RWPE2 (cell line): ENCODE data around the gene TSC22D4.

Experiments used
- ATAC-seq: fragments of 200-7000 bp; cut with Tn5 transposase; 3 replicates; pipeline ENCODE4 v1.9.1; 2021; ENCODE audit warnings: low read depth
- DNase-seq: peaks from one replicate; pipeline ENCODE4 v3.0.0-alpha.2; 2020; ENCODE audit warnings: low spot score
- H3K27ac ChIP-seq: fragments of 450-650 bp; 2 replicates; pipeline ENCODE4 v1.5.1; 2017; ENCODE audit warnings: mild to moderate bottlenecking; ENCODE audit not compliant: poor library complexity, severe bottlenecking
- H3K27me3 ChIP-seq: fragments of 250-450 bp; sonication (Bioruptor Pico); 2 replicates; pipeline ENCODE4 v1.5.1; 2021; ENCODE audit warnings: mild to moderate bottlenecking, moderate library complexity; ENCODE audit not compliant: insufficient read depth, poor library complexity, severe bottlenecking
- H3K36me3 ChIP-seq: fragments of 250-450 bp; sonication (Bioruptor Pico); 2 replicates; pipeline ENCODE4 v1.5.1; 2020; ENCODE audit warnings: low read depth, mild to moderate bottlenecking, moderate library complexity
- H3K4me1 ChIP-seq: fragments of 250-450 bp; sonication (Bioruptor Pico); 2 replicates; pipeline ENCODE4 v1.5.1; 2021; ENCODE audit warnings: mild to moderate bottlenecking, moderate library complexity; ENCODE audit not compliant: insufficient read depth, poor library complexity, severe bottlenecking
- H3K4me3 ChIP-seq: fragments of 250-450 bp; sonication (Bioruptor Pico); 2 replicates; pipeline ENCODE4 v1.5.1; 2021; ENCODE audit warnings: mild to moderate bottlenecking, moderate library complexity; ENCODE audit not compliant: severe bottlenecking
- H3K9me3 ChIP-seq: fragments of 250-450 bp; sonication (Bioruptor Pico); 2 replicates; pipeline ENCODE4 v1.5.1; 2021; ENCODE audit warnings: mild to moderate bottlenecking, moderate library complexity; ENCODE audit not compliant: severe bottlenecking
- CTCF ChIP-seq: fragments of 450-650 bp; IDR thresholded peaks from one replicate; pipeline ENCODE4 v1.5.1; 2017; ENCODE audit warnings: mild to moderate bottlenecking, moderate library complexity; ENCODE audit not compliant: poor library complexity, severe bottlenecking

Gene TSC22D4

GRCh38 chr7:100486753-100487446 is 7.9 kb upstream of the TSC22D4 start:
- Histone ChIP-seq H3K9me3 (no peaks in the 10 kb centered on the region), H3K4me3 (no peak overlapping the region), H3K4me1 (no peaks in the 10 kb centered on the region), H3K36me3 (no peaks in the 10 kb centered on the region), H3K27me3 (no peaks in the 10 kb centered on the region), H3K27ac (no peak overlapping the region)
- DNase-seq (no peak), ATAC-seq (no peak)
- TF ChIP-seq CTCF = no peak

GRCh38 chr7:100486111-100486636 is 7.2 kb upstream of the TSC22D4 start:
- no peaks in the 10 kb centered on the region for H3K36me3 ChIP-seq
- H3K9me3 ChIP-seq = no peaks in the 10 kb centered on the region
- no peaks in the 10 kb centered on the region for H3K27me3 ChIP-seq
- DNase-seq = no peak
- no peak overlapping the region for H3K27ac ChIP-seq
- no peak for TF ChIP-seq CTCF
- H3K4me1 ChIP-seq = no peaks in the 10 kb centered on the region
- no peak for ATAC-seq
- no peak overlapping the region for H3K4me3 ChIP-seq

GRCh38 chr7:100485471-100485876 is 6.5 kb upstream of the TSC22D4 start:
- no peaks in the 10 kb centered on the region for H3K27me3 ChIP-seq

GRCh38 chr7:100484673-100485045 is 5.6 kb upstream of the TSC22D4 start:
- no peak for TF ChIP-seq CTCF
- H3K27me3 ChIP-seq = no peaks in the 10 kb centered on the region
- H3K4me1 ChIP-seq = no peaks in the 10 kb centered on the region
- DNase-seq (no peak), ATAC-seq (no peak)
- H3K4me3 ChIP-seq = no peak overlapping the region
- H3K9me3 ChIP-seq = no peaks in the 10 kb centered on the region
- no peak overlapping the region for H3K27ac ChIP-seq
- H3K36me3 ChIP-seq = no peaks in the 10 kb centered on the region

More at GRCh38 chr7:100485471-100485876, 6.5 kb upstream of the TSC22D4 start:
- DNase-seq (no peak), ATAC-seq (no peak)
- Histone ChIP-seq H3K4me1 (no peaks in the 10 kb centered on the region), H3K36me3 (no peaks in the 10 kb centered on the region), H3K9me3 (no peaks in the 10 kb centered on the region), H3K4me3 (no peak overlapping the region), H3K27ac (no peak overlapping the region)
- TF ChIP-seq CTCF = no peak
